Heart left ventricle (tissue), 13 donors: ENCODE results near the gene RBM28.

Experiments
- CTCF ChIP-seq, 12 donors: fragments of 200-600 bp; sonication (generic) in 4 of 12; IDR thresholded peaks; one replicate each; pipeline versions ENCODE4 v1.5.0 to v1.8.0; 2018 to 2022; ENCODE audit warnings: antibody characterized with exemption in 12 of 12, mild to moderate bottlenecking in 5 of 12
- POLR2A ChIP-seq, 2 donors: fragments of 450-650 bp; IDR thresholded peaks; one replicate each; pipeline ENCODE4 v1.6.1; 2017; ENCODE audit warnings: antibody characterized with exemption in 2 of 2, mild to moderate bottlenecking in 2 of 2, moderate library complexity in 2 of 2
- donor health status: ischemic (EF 13 %, LVEDD 7.1; RV severe dilation, severe dysfunction).
- donor health status: DM: no; HTN: yes; CAD: no.
- donor health status: DM: no; HTN: no; CAD: no.
- donor health status: ischemic (EF 25% LVEDD 6.9; RV normal size, moderate dysfunction).
- donor health status: ischemic (EF 25% LVEDD 5.7; RV mildly dilated, moderate dysfunction).
- donor health status: ischemic (EF 35%, LVEDD 5.7; RV mildly dilated, moderate dysfunction).
- donor health status: nonischemic (EF 11% LVEDD 7.7; RV severe dilation, severe dysfunction).
- donor health status: DM: yes; HTN: yes; CAD: no.
- donor health status: PGD.
- donor health status: ischemic (EF 29% LVEDD 5.4; RV normal size, mild dysfunction).
- donor health status: nonischemic (EF 23%, LVEDD 6.1; RV moderate dilation, normal function).

- TF ChIP-seq CTCF (IDR thresholded peaks at IDR 0.05): no peak
- TF ChIP-seq POLR2A (IDR thresholded peaks at IDR 0.05): no peak
Measured at GRCh38 chr7:128364166-128364870, 20.6 kb upstream of the RBM28 start.
